AG04450 (cell line): Measurements from ENCODE around the gene DUSP18. TPM values are rescaled to one million over a fixed set of nuclear protein-coding genes. Genes with fewer than 3 reads are reported as not detected.

Source experiments
- CTCF ChIA-PET: fragments of 300-600, 350-600 bp; formaldehyde crosslinking; extraction: SDS; loops from one replicate; lab custom pipeline; 2022; ENCODE audit warnings: antibody characterized with exemption, inconsistent platforms; lab: Charles Lee
- POLR2A ChIA-PET: fragments of 350-600 bp; formaldehyde crosslinking; extraction: SDS; loops from one replicate; lab custom pipeline; 2021; ENCODE audit warnings: antibody characterized with exemption, inconsistent platforms; lab: Yijun Ruan, JAX
- DNase-seq: peaks from one replicate; pipeline ENCODE4 v3.0.0-alpha.2; 2011; ENCODE audit warnings: low read depth, low spot score
- H3K27ac ChIP-seq: one replicate; pipeline ENCODE4 v1.5.1; 2012; ENCODE audit warnings: low read depth, low read length, control low read depth
- H3K27me3 ChIP-seq: one replicate; pipeline ENCODE4 v1.6.0; 2012; ENCODE audit warnings: low read length; ENCODE audit not compliant: control insufficient read depth, insufficient read depth
- H3K4me3 ChIP-seq: 2 replicates; pipeline ENCODE4 v1.5.1; 2011; ENCODE audit warnings: mild to moderate bottlenecking, low read depth, low read length, control low read depth
- H3K9me3 ChIP-seq: 2 replicates; pipeline ENCODE4 v1.5.1; 2012; ENCODE audit warnings: low read length; ENCODE audit not compliant: control insufficient read depth, insufficient read depth
- CTCF ChIP-seq: IDR thresholded peaks from 2 replicates; pipeline ENCODE4 v1.5.1; 2011; ENCODE audit warnings: low read depth, low read length, control low read depth, inconsistent platforms
- polyA plus RNA-seq: library from polyadenylated mRNA; depleted of rRNA; stranded (reverse); fragments of >200 nt; gene quantifications from 2 replicates; pipeline ENCODE4 v1.2.3, GENCODE V29; 2011

Gene DUSP18
- polyA plus RNA-seq, 1 experiment = 13.8 TPM

GRCh38 chr22:30675436-30675835 lies 7.8 kb upstream of the DUSP18 start:
- ChIA-PET POLR2A (no interaction called here), CTCF (no interaction called here)
- DNase-seq = no peak
- Histone ChIP-seq H3K27me3 (peaks cover 7% of the 10 kb centered on the region), H3K27ac (no peak overlapping the region), H3K4me3 (no peak overlapping the region), H3K9me3 (no peaks in the 10 kb centered on the region)
- no peak for TF ChIP-seq CTCF

- CTCF ChIA-PET = interaction anchor here (1.0 kb wide), 1 partner anchor 80 kb away, joined by 3 read pairs; no protein-coding TSS in a partner anchor
- no peak for DNase-seq
- Histone ChIP-seq H3K4me3 (no peak overlapping the region), H3K27me3 (peaks cover 7% of the 10 kb centered on the region), H3K27ac (no peak overlapping the region), H3K9me3 (no peaks in the 10 kb centered on the region)
- no peak for TF ChIP-seq CTCF
- POLR2A ChIA-PET = no interaction called here
Measured at GRCh38 chr22:30674482-30674881, 6.8 kb upstream of the DUSP18 start.

- no peak for TF ChIP-seq CTCF
- H3K27me3 ChIP-seq = peaks cover 7% of the 10 kb centered on the region
- CTCF ChIA-PET = interaction anchor here (1.2 kb wide), 1 partner anchor 38 kb away, joined by 3 read pairs; no protein-coding TSS in a partner anchor
- POLR2A ChIA-PET = no interaction called here
- H3K27ac ChIP-seq = no peak overlapping the region
- DNase-seq = no peak
- H3K4me3 ChIP-seq = no peak overlapping the region
- H3K9me3 ChIP-seq = no peaks in the 10 kb centered on the region; the same call in 1 of the 2 replicates
Measured at GRCh38 chr22:30673136-30673535, 5.5 kb upstream of the DUSP18 start.

GRCh38 chr22:30671071-30671470 lies 3.4 kb upstream of the DUSP18 start:
- H3K27me3 ChIP-seq = peaks cover 3% of the 10 kb centered on the region
- CTCF ChIA-PET = no interaction called here
- no peak overlapping the region for H3K4me3 ChIP-seq
- POLR2A ChIA-PET = no interaction called here
- no peak for TF ChIP-seq CTCF
- DNase-seq = no peak
- no peaks in the 10 kb centered on the region; the same call in 1 of the 2 replicates for H3K9me3 ChIP-seq
- no peak overlapping the region for H3K27ac ChIP-seq

- peak overlapping the region; percentile 31 for H3K27ac ChIP-seq
- H3K9me3 ChIP-seq = no peaks in the 10 kb centered on the region; the same call in 1 of the 2 replicates
- POLR2A ChIA-PET = interaction anchor here (2.3 kb wide), 1 partner anchor 33 kb away, joined by 9 read pairs; the partner anchor contains the start of gene SLC35E4
- no peak for DNase-seq
- CTCF ChIA-PET = interaction anchor here (0.6 to 1.6 kb wide), 3 partner anchors 18 to 87 kb away, joined by 3 to 5 read pairs (median 3); no protein-coding TSS in a partner anchor
- H3K27me3 ChIP-seq = no peaks in the 10 kb centered on the region
- peak overlapping the region; percentile 90 for H3K4me3 ChIP-seq
- TF ChIP-seq CTCF = no peak
Measured at GRCh38 chr22:30668386-30668710, 673 bp upstream of the DUSP18 start.
